Endothelial cell of umbilical vein (primary cell): ENCODE measurements around the gene DCTN4. TPM values are rescaled to one million over a fixed set of nuclear protein-coding genes. Genes with fewer than 3 reads are reported as not detected.
A peak's percentile ranks its signal among the peaks of the same experiment; 100 is the strongest.

Experiments
- BruUV-seq: library from RNA; stranded (reverse); fragments of 400-500 nt; replicated peaks from 2 replicates; lab custom pipeline; 2021; lab: Mats Ljungman, UMichigan
- CTCF ChIA-PET: fragments of 300-600, 350-600 bp; sonication (Branson Sonifier 250); formaldehyde crosslinking; loops from one replicate; lab custom pipeline; 2021; ENCODE audit warnings: antibody characterized with exemption, inconsistent platforms; lab: Charles Lee
- POLR2A ChIA-PET: fragments of 300-600, 350-600 bp; sonication (Branson Sonifier 250); formaldehyde crosslinking; loops from one replicate; lab custom pipeline; 2021; ENCODE audit warnings: antibody characterized with exemption, inconsistent platforms; lab: Charles Lee
- DNase-seq: peaks from one replicate; pipeline ENCODE4 v3.0.0-alpha.2; 2011; ENCODE audit warnings: low read depth, low spot score
- FAIRE-seq: peaks from 2 replicates; lab custom pipeline; 2011; peaks lifted over from hg19 to GRCh38; lab: Jason Lieb, UNC
- H2AFZ ChIP-seq: 2 replicates; pipeline ENCODE4 v1.6.0; 2012; ENCODE audit warnings: low read depth, low read length, control low read depth, inconsistent platforms
- H3K27ac ChIP-seq: 2 replicates; pipeline ENCODE4 v1.5.1; 2011; ENCODE audit warnings: low read depth, mild to moderate bottlenecking, control low read depth, low read length, moderate library complexity; ENCODE audit not compliant: insufficient read depth
- H3K27me3 ChIP-seq, 2 experiments: 2 replicates each; pipeline versions ENCODE4 v1.6.0 to v1.6.1; 2011; ENCODE audit warnings: low read length in 2 of 2, mixed read lengths in 1 of 2; ENCODE audit not compliant: control insufficient read depth in 2 of 2, insufficient read depth in 2 of 2
- H3K36me3 ChIP-seq, 2 experiments: 2 replicates in 1 of 2; 3 replicates in 1 of 2; pipeline ENCODE4 v1.5.1; 2011; ENCODE audit warnings: low read length in 2 of 2, mild to moderate bottlenecking in 1 of 2, moderate library complexity in 1 of 2; ENCODE audit not compliant: control insufficient read depth in 2 of 2, insufficient read depth in 2 of 2; ENCODE audit errors: extremely low read depth in 1 of 2
- H3K4me1 ChIP-seq: 3 replicates; pipeline ENCODE4 v1.5.1; 2011; ENCODE audit warnings: mild to moderate bottlenecking, low read length; ENCODE audit not compliant: control insufficient read depth, insufficient read depth; ENCODE audit errors: extremely low read depth
- H3K4me2 ChIP-seq: 2 replicates; pipeline ENCODE4 v1.6.1; 2011; ENCODE audit warnings: low read length, control low read depth, mixed read lengths; ENCODE audit not compliant: insufficient read depth
- H3K4me3 ChIP-seq, 3 experiments: fragments of 200-600 bp in 1 of 3; sonication (generic), shearing (Covaris generic) in 1 of 3; replicated peaks in 1 of 3; 2 replicates each; pipeline ENCODE4 v1.5.1; 2011 to 2016; ENCODE audit warnings: control low read depth in 3 of 3, low read length in 3 of 3, mild to moderate bottlenecking in 2 of 3, inconsistent platforms in 1 of 3, low read depth in 1 of 3, moderate library complexity in 1 of 3; ENCODE audit not compliant: insufficient read depth in 1 of 3
- H3K79me2 ChIP-seq: 2 replicates; pipeline ENCODE4 v1.6.0; 2012; ENCODE audit warnings: low read length, inconsistent platforms; ENCODE audit not compliant: control insufficient read depth, insufficient read depth
- H3K9ac ChIP-seq: replicated peaks from 2 replicates; pipeline ENCODE3; 2011; ENCODE audit warnings: low read length, control low read depth; ENCODE audit not compliant: insufficient read depth; ENCODE audit errors: extremely low read depth
- H3K9me1 ChIP-seq: replicated peaks from 3 replicates; pipeline ENCODE4 v1.6.0; 2011; ENCODE audit warnings: mild to moderate bottlenecking, low read length; ENCODE audit not compliant: control insufficient read depth, insufficient read depth; ENCODE audit errors: extremely low read depth
- H3K9me3 ChIP-seq: replicated peaks from 2 replicates; pipeline ENCODE4 v1.5.1; 2012; ENCODE audit warnings: low read length, inconsistent platforms; ENCODE audit not compliant: control insufficient read depth, insufficient read depth
- H4K20me1 ChIP-seq: replicated peaks from 2 replicates; pipeline ENCODE3; 2011; ENCODE audit warnings: mild to moderate bottlenecking, low read length; ENCODE audit not compliant: control insufficient read depth, insufficient read depth; ENCODE audit errors: extremely low read depth
- CTCF ChIP-seq, 2 donors: IDR thresholded peaks; 1 replicate in 1 of 2; 2 replicates in 1 of 2; pipeline ENCODE4 v1.5.1; 2011; ENCODE audit warnings: low read length in 2 of 2, mild to moderate bottlenecking in 2 of 2, moderate library complexity in 2 of 2, control low read depth in 1 of 2, inconsistent platforms in 1 of 2, low read depth in 1 of 2; ENCODE audit not compliant: insufficient read depth in 1 of 2; ENCODE audit errors: extremely low read depth in 1 of 2
- EZH2 ChIP-seq: IDR thresholded peaks from 2 replicates; pipeline ENCODE4 v1.6.1; 2012; ENCODE audit warnings: borderline replicate concordance, low read depth, mild to moderate bottlenecking, moderate library complexity, low read length, inconsistent platforms; ENCODE audit not compliant: severe bottlenecking
- FOS ChIP-seq: IDR thresholded peaks from 2 replicates; pipeline ENCODE4 v1.6.1; 2011; ENCODE audit warnings: mild to moderate bottlenecking, low read length, moderate library complexity, borderline replicate concordance; ENCODE audit not compliant: insufficient read depth
- GATA2 ChIP-seq: IDR thresholded peaks from 2 replicates; pipeline ENCODE4 v1.7.0; 2011; ENCODE audit warnings: low read depth, mild to moderate bottlenecking, moderate library complexity, mixed read lengths, low read length; ENCODE audit not compliant: insufficient read length, insufficient read depth
- JUN ChIP-seq: IDR thresholded peaks from 2 replicates; pipeline ENCODE4 v1.6.1; 2011; ENCODE audit warnings: borderline replicate concordance, low read depth; ENCODE audit not compliant: insufficient read length, insufficient read depth
- MYC ChIP-seq: IDR thresholded peaks from one replicate; pipeline ENCODE4 v1.6.1; 2011; ENCODE audit warnings: mild to moderate bottlenecking, low read depth, low read length
- POLR2A ChIP-seq: IDR thresholded peaks from 2 replicates; pipeline ENCODE4 v1.6.1; 2012; ENCODE audit warnings: low read depth, mild to moderate bottlenecking, control low read depth, low read length
- POLR2AphosphoS5 ChIP-seq: IDR thresholded peaks from 2 replicates; pipeline ENCODE4 v1.6.1; 2012; ENCODE audit warnings: low read depth, mild to moderate bottlenecking, control low read depth, low read length, moderate library complexity; ENCODE audit not compliant: insufficient read depth
- dilution Hi-C: fragments of 300-500 bp; cut with MboI; formaldehyde crosslinking; loops from one replicate; pipeline ENCODE4 v1.15.0; 2019; ENCODE audit warnings: low sequenced_read_pairs; ENCODE audit not compliant: extremely low pct_ligation_motif_present
- intact Hi-C: fragments of 100-400 bp; cut with micrococcal nuclease; formaldehyde crosslinking; loops from one replicate; pipeline ENCODE4 v1.10.0; 2022
- polyA plus RNA-seq, 4 experiments: library from polyadenylated mRNA; depleted of rRNA in 3 of 4; stranded (reverse) in 3 of 4; unstranded in 1 of 4; fragments of >200 nt; gene quantifications; 2 replicates each; pipeline versions ENCODE4 v1.2.1 to v1.2.3, GENCODE V29; 2011 to 2012; ENCODE audit warnings: missing spikeins in 1 of 4
- total RNA-seq: library from RNA; stranded (reverse); gene quantifications from 2 replicates; pipeline ENCODE4 v1.2.3, GENCODE V29; 2021
- TF ChIP-seq, protein P1 (sequence below): IDR thresholded peaks from 2 replicates; pipeline ENCODE4 v1.6.1; 2011; ENCODE audit not compliant: insufficient read depth, insufficient read length

The DCTN4 gene
- total and polyA plus RNA-seq, 2 donors (not counting 3 experiments of a cell fraction or from before 2014, with no cell fraction given), result 22.4 to 47.3 TPM

GRCh38 chr5:150710165-150710564 lies 48.7 kb downstream of the DCTN4 start:
- BruUV-seq, result no TSS peak
- H3K36me3 ChIP-seq, result peaks cover 15 to 22% of the 10 kb centered on the region in 2 experiments
- CTCF ChIA-PET, result no interaction called here
- H2AFZ ChIP-seq, result no peak overlapping the region
- no peaks in the 10 kb centered on the region for H3K9me3 ChIP-seq
- DNase-seq, result peak; percentile 36
- TF ChIP-seq JUN, result no peak
- peak; percentile 10 to 29 for TF ChIP-seq CTCF (IDR thresholded peaks at IDR 0.05; ENCODE audit: extremely low read depth in 1 of 2, insufficient read depth in 1 of 2, low read depth in 1 of 2, low read length in 2 of 2)
- dilution Hi-C loops (no loop called here), intact Hi-C loops (loop anchor here (1.0 kb wide), 1 partner anchor 149 kb away; no protein-coding TSS in a partner anchor)
- H3K4me1 ChIP-seq, result peaks cover 10% of the 10 kb centered on the region
- no peak overlapping the region for H3K4me2 ChIP-seq
- H3K9me1 ChIP-seq, result no peaks in the 10 kb centered on the region
- H3K27me3 ChIP-seq, result no peaks in the 10 kb centered on the region
- H4K20me1 ChIP-seq, result no peaks in the 10 kb centered on the region
- H3K27ac ChIP-seq, result no peak overlapping the region
- no peak overlapping the region for H3K4me3 ChIP-seq
- no peaks in the 10 kb centered on the region for H3K79me2 ChIP-seq
- no peak for FAIRE-seq
- H3K9ac ChIP-seq, result no peak overlapping the region
- POLR2A ChIA-PET, result no interaction called here

GRCh38 chr5:150706776-150707390 lies 51.9 kb downstream of the DCTN4 start:
- no peak overlapping the region for H3K4me3 ChIP-seq
- H3K9ac ChIP-seq, result no peak overlapping the region
- peaks cover 3 to 6% of the 10 kb centered on the region in 2 experiments for H3K27me3 ChIP-seq
- no peak overlapping the region for H2AFZ ChIP-seq
- H3K9me3 ChIP-seq, result no peaks in the 10 kb centered on the region
- no peaks in the 10 kb centered on the region for H4K20me1 ChIP-seq
- TF ChIP-seq POLR2AphosphoS5 (no peak), MYC (no peak), FOS (no peak), EZH2 (no peak), POLR2A (no peak), GATA2 (no peak), JUN (no peak), CTCF (IDR thresholded peaks at IDR 0.05; ENCODE audit: extremely low read depth in 1 of 2, insufficient read depth in 1 of 2, low read depth in 1 of 2, low read length in 2 of 2) (no peak)
- TF ChIP-seq, protein P1, sequence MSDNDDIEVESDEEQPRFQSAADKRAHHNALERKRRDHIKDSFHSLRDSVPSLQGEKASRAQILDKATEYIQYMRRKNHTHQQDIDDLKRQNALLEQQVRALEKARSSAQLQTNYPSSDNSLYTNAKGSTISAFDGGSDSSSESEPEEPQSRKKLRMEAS, result no peak
- peak; percentile 80 for DNase-seq
- no peak overlapping the region for H3K4me2 ChIP-seq
- H3K9me1 ChIP-seq, result no peaks in the 10 kb centered on the region
- FAIRE-seq, result peak; percentile 67
- CTCF ChIA-PET, result interaction anchor here (0.9 to 1.2 kb wide), 4 partner anchors 72 to 147 kb away, joined by 3 to 4 read pairs (median 4); partner anchors contain the start of gene SMIM3
- no peaks in the 10 kb centered on the region for H3K79me2 ChIP-seq
- no peak overlapping the region for H3K27ac ChIP-seq
- POLR2A ChIA-PET, result no interaction called here
- H3K36me3 ChIP-seq, result peaks cover 7 to 16% of the 10 kb centered on the region in 2 experiments
- no TSS peak for BruUV-seq
- dilution Hi-C loops (no loop called here), intact Hi-C loops (no loop called here)
- H3K4me1 ChIP-seq, result peaks cover 10% of the 10 kb centered on the region
